GM21447 (cell line): Measurements from ENCODE around the gene WEE1.
A peak's percentile ranks its signal among the peaks of the same experiment; 100 is the strongest.
"Not testable (repeated sequence)": the region's sequence is repeated elsewhere in the genome, so short reads cannot be mapped to it uniquely, and the experiment has no call there.

Experiments
- ATAC-seq: cut with Tn5 transposase; IDR thresholded peaks from one replicate; pipeline ENCODE4 v1.9.1; 2021; ENCODE audit not compliant: unreplicated experiment

WEE1 gene

GRCh38 chr11:9594267-9595046, 21.0 kb downstream of the WEE1 start:
- no peak for ATAC-seq

GRCh38 chr11:9596926-9597464, 23.5 kb downstream of the WEE1 start:
- no peak for ATAC-seq

- no peak for ATAC-seq
Measured at GRCh38 chr11:9600166-9600565, 26.7 kb downstream of the WEE1 start.

GRCh38 chr11:9600644-9601036, 27.2 kb downstream of the WEE1 start:
- peak; percentile 55 for ATAC-seq

GRCh38 chr11:9601037-9601875, 27.8 kb downstream of the WEE1 start:
- peak; percentile 81 for ATAC-seq

GRCh38 chr11:9601876-9602199, 28.4 kb downstream of the WEE1 start:
- no peak for ATAC-seq

GRCh38 chr11:9603214-9603613, 29.7 kb downstream of the WEE1 start:
- ATAC-seq = not testable (repeated sequence)

GRCh38 chr11:9604134-9604533, 30.7 kb downstream of the WEE1 start:
- ATAC-seq = no peak

- no peak for ATAC-seq
Measured at GRCh38 chr11:9605742-9606141, 32.3 kb downstream of the WEE1 start.

- ATAC-seq = no peak
Measured at GRCh38 chr11:9606809-9607510, 33.5 kb downstream of the WEE1 start.

- ATAC-seq = no peak
Measured at GRCh38 chr11:9607511-9607899, 34.0 kb downstream of the WEE1 start.

GRCh38 chr11:9609002-9609759, 35.7 kb downstream of the WEE1 start:
- no peak for ATAC-seq

- ATAC-seq = no peak
Measured at GRCh38 chr11:9609841-9610240, 36.4 kb downstream of the WEE1 start.

GRCh38 chr11:9613118-9613829, 39.8 kb downstream of the WEE1 start:
- peak; percentile 42 for ATAC-seq

GRCh38 chr11:9613830-9614762, 40.6 kb downstream of the WEE1 start:
- peak; percentile 49 for ATAC-seq

GRCh38 chr11:9615031-9615451, 41.6 kb downstream of the WEE1 start:
- ATAC-seq = peak; percentile 57

GRCh38 chr11:9616042-9616675, 42.7 kb downstream of the WEE1 start:
- no peak for ATAC-seq

GRCh38 chr11:9616858-9617257, 43.4 kb downstream of the WEE1 start:
- no peak for ATAC-seq

GRCh38 chr11:9617940-9618339, 44.5 kb downstream of the WEE1 start:
- no peak for ATAC-seq
